ENCODE data around the gene MAML3.

DNA sequence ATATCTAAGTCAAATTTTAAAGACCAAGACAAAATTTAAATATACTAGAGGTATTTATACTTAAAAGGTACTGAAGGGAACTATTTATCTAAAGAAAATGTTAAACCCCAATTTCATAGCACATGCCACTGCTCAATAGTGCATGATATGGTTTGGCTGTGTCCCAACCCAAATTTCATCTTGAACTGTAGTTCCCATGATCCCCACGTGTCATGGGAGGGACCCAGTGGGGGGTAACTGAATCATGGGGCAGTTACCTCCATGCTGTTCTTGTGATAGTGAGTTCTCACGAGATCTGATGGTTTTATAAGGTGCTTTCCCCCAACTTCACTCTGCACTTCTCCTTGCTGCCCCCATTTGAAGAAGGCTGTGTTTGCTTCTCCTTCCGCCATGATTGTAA lies 32.3 kb downstream of the MAML3 start:
- TF ChIP-seq CTCF (IDR thresholded peaks at IDR 0.05) (no peak), POLR2AphosphoS5 (IDR thresholded peaks at IDR 0.05) (no peak), EP300 (IDR thresholded peaks at IDR 0.05) (no peak)

Data from suprapubic skin (tissue), 4 donors.